HS-27A (cell line): ENCODE data around the gene DNAAF1.
"Not testable (repeated sequence)": the region's sequence is repeated elsewhere in the genome, so short reads cannot be mapped to it uniquely, and the experiment has no call there.

Experiments used
- DNase-seq: peaks from one replicate; pipeline ENCODE4 v3.0.0-alpha.2; 2012; ENCODE audit warnings: low read depth, missing footprints

Gene DNAAF1

DNA sequence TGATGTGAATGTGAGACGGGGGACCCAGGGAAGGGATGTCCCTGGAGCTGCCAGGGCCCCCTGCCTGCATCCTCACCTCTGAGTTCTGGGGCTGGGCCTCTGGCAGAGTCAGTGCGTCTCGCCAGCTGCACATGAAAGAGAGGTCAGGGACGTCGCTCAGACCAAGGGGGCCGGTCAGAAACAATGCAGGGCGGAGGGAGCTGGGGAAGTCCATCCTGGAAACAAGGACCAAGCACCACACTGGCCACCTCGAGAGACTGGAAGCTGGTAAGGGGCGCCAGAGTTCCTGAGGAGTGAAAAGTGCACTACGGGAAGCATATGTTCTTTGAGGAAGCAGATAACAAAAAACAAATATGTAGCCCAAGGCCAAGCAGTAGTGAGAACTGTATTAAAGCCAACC is 39.7 kb downstream of the DNAAF1 start:
- no peak for DNase-seq

DNA sequence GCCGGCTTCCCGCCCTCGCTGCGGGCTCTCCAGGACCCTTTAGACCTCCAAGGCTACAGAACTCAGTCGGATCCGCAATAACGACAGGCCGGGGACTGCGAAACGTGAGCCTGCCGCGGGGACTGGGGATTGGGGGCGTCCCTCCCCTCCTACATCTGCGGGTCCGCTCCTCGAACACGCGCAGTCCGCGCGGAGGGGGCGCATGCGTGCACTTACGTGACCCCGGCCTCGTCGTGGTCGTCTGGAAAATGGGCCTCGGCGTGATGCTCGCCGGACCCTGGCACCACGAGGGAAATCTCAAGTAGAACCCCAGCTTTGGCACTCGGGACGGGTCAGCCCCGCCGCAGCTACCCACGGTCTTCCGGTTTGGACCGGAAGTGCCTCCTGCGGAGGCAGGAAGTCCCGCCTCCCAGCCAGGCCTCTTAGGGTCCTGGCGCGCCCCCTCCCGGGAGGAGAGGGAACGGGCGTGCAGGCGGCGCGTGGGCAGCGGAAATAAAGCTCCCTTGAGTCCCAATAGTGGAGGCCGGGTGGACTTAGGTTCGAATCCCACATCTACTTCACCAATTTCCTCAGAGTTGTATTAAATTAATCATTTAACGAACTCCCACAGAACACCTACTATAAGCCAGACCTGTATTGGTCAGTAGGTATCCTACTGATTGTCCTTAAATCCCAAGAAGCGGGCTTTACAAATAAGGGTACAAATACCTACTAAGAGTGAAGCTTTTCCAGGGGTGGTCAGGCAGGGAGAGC is 41.8 kb downstream of the DNAAF1 start, which contains the start of gene TAF1C:
TAF1C (minus strand) TSS at position 373 of the 753 bp plus-strand sequence. CDS start 2,069 bp downstream, outside the sequence.
- DNase-seq: peak; percentile 90

DNA sequence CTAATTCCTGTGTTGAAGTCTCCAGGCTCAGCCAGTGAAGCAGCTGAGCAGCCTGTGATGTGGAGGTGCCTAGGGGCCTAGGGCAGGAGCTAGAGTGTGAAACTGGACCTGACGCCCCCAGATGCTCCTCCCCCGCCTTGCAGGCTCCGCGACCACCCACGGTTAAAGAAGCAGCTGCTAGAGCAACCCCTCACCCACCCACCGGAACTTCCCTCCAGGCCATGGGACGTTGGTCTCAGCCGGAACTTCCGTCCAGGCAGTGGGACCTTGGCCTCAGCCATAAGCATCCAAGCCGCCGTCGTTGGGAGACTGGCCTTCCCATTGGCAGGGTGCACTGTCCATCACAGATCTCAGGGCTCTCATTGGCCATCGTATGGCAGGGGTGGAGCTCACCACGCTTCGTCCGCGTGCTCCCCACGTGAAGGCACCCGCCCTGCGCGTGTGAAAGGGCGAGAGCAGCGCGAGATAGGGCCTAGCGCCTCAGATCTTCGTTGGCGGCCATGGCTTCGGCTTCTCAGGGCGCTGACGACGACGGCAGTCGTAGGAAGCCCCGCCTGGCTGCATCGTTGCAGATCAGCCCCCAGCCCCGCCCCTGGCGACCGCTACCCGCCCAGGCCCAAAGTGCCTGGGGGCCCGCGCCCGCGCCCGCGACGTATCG is 45.8 kb downstream of the DNAAF1 start, which contains the start of gene ADAD2:
ADAD2 (plus strand) TSS at position 427 of the 658 bp plus-strand sequence; CDS start at position 501, 74 bp downstream.
- DNase-seq: no peak

DNA sequence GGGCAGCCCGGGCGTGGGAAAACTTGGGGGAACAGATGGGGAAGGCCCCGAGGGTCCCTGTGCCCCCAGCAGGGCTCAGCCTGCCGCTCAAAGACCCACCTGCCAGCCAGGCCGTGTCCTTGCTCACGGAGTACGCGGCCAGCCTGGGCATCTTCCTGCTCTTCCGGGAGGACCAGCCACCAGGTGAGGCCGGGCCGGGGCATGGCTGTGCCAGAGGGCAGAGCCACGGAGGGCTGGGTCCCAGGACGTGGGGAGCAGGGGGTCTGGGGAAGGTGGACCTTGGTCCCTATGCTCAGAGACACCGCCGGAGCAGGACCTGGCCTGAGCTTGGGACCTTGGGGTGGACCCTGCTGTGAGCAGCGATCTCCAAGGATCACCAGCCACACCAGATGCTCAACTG is 46.4 kb downstream of the DNAAF1 start:
- no peak for DNase-seq

DNA sequence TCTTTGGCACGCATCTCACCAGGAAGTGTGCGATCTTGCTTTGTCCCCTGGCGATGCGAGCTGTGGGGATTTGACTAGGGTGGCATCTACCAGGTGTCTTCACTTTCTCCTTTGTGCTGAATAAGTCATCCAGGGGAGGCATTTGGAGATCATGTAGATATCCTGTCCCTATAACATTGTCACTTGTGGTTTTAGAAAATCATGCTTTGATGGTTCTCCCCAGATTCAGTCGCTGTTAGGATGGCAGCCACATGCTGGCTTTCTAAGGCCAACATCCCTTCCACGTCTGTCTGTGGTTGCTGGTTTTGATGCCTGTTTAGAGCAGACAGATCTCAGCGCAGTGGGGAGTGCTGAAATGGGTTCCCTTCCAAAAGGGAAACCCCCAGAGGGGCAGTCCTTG is 48.4 kb downstream of the DNAAF1 start:
- no peak for DNase-seq

DNA sequence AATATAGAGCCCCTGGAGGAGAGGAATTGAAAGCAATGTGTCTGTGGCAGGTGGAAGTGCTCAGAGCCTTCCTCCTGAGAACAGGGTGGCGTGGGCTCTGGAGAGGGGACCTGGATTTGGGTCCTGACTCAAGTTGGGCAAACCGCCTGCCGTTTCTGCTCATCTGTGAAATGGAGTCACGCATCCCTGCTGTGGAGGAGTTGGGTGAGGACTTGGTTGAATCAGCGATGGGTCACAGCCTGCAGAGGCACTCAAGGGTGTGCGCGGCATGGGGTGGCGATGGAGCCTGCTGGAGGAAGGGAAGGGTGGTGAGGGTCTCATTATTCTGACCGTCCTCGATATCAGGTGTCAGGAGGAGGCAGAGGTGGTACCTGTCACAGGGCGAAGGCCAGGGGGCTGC is 48.9 kb downstream of the DNAAF1 start:
- no peak for DNase-seq

DNA sequence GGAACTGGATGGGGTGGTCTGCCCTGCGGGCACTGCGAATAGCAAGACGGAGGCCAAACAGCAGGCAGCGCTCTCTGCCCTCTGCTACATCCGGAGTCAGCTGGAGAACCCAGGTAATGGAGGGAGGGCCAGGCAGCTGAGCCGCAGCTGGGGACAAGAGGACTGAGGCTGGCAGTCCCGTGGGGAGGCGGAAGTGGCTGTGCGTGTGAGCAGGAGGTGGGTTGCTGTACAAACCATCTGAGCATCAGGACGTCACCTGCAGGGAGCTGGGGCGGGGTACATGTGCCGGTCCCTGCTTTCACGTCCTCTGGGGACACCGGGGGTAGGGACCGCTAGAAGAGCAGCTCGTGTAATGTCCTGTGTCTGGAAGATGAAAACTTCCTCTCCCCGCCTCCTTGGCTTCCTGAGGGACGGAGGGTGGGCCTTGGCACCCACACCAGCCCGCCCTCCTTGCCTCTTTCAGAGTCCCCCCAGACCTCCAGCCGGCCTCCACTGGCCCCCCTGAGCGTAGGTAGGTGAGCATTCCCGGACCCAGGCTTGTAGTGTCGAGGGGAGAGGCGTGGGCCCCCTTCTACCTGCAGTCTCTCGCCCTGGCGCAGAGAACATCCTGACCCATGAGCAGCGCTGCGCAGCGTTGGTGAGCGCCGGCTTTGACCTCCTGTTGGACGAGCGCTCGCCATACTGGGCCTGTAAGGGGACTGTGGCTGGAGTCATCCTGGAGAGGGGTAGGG is 49.5 kb downstream of the DNAAF1 start:
- no peak for DNase-seq

DNA sequence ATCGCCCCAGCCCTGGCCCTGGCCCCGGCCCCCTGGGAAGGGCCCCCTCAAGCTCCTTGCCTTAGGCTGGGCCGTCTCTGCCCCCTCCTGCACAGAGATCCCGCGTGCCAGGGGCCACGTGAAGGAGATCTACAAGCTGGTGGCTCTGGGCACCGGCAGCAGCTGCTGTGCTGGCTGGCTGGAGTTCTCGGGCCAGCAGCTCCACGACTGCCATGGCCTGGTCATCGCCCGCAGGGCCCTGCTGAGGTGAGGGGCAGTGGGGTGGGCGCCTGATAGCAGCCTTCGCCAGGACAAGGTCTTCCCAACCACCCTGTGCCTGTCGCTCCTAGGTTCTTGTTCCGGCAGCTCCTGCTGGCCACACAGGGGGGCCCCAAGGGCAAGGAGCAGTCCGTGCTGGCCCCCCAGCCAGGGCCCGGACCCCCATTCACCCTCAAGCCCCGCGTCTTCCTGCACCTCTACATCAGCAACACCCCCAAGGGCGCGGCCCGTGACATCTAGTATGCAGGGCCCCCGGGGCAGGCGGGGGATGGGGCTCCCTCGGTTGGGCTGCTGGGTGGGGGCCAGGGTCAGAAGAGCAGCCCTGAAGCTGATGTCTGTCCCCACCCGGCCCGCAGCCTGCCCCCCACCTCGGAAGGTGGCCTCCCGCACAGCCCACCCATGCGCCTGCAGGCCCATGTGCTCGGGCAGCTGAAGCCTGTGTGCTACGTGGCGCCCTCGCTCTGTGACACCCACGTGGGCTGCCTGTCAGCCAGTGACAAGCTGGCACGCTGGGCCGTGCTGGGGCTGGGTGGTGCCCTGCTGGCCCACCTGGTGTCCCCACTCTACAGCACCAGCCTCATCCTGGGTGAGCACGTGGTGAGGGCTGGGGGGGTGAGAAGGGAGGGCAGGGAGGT is 50.3 kb downstream of the DNAAF1 start:
- DNase-seq: no peak

DNA sequence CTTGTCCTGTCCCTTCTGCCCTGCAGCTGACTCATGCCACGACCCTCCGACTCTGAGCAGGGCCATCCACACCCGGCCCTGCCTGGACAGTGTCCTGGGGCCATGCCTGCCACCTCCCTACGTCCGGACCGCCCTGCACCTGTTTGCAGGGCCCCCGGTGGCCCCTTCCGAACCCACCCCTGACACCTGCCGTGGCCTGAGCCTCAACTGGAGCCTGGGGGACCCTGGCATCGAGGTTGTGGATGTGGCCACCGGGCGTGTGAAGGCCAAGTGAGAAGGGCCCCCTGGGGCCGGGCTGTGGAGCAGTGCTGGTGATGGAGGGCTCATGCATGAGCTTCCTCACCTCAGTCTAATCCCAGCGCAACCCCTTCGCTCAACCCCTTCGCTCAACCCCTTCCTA is 51.0 kb downstream of the DNAAF1 start:
- DNase-seq: no peak

DNA sequence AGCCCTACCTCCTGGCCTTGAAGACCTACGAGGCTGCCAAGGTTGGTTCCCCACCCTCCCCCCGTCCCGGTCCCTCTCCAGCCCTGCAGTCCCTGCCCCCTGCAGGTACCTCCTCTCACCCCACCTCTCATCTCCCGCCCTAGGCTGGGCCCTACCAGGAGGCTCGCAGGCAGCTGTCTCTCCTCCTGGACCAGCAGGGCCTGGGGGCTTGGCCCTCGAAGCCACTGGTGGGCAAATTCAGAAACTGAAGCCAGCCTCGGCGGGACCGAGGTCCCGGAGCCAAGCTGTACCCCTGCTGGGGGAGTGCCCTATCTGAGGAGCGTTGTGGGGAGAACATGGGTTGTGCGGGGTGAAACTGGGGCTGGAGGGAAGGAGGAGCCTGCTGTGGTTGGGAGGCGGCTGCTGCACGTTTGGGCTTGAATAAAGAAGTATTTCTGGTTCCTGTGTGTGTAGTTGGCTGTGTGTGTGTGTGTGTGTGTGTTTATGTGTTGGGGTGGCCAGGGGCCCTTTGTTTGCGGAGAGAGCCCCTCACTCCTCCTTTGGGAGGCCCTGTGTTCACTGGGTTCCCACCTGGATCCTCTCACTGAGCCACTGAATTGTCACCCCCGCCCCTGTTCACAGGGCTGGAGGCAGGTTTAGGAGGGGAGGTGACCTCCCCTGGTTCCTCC is 51.8 kb downstream of the DNAAF1 start:
- DNase-seq: no peak

DNA sequence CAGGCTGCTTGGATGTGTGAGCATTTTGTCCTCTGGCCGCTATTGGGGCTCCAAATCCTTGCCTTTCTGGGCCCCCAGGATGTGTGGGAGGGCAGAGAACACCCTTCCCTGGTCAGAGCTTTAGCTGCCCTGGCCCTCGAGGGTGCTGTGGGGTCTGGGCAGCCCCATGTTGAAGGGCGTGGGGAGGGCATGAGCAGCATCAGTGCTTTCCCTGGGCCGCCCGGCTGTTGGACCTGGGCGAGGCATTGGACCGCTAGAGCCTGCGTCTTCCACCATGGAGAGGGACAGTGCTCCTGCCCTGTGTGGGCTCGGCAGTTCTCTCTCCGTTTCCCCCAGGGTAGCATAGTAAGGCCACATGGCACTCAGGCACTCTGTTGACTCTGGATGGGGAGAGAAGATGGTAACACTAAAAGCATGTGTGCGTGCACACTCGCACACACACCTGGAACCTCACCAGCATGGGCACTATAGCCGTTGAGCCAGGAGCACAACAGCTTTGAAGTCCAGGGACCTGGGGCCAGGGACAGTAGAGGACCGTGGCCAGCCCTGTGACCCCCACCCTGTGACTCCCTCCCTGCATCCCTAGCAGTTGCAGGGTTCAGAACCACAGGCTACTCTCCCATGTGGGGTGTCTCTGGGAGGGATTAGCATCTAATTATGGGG is 52.5 kb downstream of the DNAAF1 start:
- no peak for DNase-seq

DNA sequence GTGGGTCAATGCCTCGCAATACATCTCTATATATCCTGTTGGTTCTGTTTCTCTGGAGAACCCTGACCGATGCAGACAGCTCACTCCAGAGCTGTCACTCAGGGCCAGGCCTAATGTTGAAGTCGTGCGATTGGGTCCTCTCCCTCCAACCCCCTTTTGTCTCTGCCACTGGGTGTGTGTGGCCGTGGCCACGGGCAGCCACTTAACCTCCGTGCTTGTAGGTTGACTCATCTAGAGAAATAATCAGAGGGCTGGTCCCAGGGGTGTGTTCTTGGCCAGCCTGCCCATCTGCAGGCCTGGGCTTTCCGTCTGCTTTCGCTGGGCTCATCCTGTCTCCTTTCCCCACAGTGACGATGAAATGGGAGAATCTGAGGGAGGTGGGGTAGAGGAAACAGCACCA is 53.3 kb downstream of the DNAAF1 start:
- DNase-seq: no peak

DNA sequence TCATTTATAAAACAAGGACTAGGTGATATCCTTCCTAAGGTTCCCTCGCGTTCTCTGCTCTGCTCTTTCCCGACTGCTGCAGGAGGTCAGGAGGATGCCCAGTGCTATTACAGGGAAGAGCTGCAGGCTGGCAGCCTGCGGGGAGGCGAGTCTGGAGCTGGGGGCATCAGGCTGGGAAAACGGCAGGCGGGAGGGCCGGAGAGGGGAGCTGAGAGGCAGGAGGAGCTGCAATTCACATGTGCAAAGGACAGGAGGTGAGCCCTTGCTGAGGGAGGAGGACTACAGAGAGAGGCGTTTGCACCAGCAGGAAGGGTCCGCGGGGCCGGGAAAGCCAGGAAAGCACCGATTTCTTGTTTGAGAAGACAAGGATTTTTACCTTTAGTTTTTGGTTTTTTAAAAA is 54.0 kb downstream of the DNAAF1 start:
- no peak for DNase-seq

DNA sequence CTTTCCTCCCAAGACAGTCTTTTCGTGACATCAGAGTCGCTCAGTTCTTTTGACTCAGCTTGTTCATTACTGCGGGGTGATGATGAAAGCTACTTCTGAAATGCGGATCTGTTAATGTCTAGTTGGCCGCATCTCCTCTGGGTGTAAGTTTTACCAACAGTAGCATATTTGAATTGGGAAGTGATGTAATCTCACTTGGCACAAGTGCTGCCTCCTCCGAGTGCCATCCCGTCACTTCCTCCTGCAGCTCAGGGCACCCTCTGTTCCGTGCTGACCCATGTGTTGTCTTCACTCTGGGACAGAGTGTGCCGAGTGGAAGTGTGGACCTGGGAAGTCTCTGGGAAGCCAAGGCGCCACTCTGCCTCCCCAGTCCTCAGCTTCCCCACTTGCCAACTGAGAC is 54.8 kb downstream of the DNAAF1 start:
- DNase-seq: no peak

DNA sequence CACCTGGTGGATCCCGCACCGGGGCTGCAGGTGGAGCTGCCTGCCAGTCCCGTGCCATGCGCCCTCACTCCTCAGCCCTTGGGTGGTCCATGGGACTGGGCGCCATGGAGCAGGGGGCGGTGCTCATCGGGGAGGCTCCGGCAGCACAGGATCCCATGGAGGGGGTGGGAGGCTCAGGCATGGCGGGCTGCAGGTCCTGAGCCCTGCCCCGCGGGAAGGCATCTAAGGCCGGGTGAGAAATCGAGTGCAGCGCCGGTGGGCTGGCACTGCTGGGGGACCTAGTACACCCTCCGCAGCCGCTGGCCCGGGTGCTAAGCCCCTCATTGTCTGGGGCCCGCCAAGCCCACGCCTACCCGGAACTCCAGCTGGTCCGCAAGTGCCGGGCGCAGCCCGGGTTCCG is 59.4 kb downstream of the DNAAF1 start:
- DNase-seq: not testable (repeated sequence)

DNA sequence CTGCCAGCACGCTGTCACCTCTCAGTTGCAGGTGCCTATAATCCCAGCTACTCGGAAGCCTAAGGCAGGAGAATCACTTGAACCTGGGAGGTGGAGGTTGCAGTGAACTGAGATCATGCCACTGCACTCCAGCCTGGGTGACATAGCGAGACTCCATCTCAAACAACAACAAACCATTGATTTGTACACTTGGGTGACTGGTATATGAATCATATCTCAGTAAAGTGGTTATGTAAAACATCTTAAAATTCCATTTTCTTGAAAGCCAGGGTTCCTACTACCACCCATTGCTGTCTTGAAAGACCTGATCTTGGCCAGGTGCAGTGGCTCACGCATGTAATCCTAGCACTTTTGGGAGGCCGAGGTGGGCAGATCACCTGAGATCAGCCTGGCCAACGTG is 60.0 kb downstream of the DNAAF1 start:
- DNase-seq: not testable (repeated sequence)

DNA sequence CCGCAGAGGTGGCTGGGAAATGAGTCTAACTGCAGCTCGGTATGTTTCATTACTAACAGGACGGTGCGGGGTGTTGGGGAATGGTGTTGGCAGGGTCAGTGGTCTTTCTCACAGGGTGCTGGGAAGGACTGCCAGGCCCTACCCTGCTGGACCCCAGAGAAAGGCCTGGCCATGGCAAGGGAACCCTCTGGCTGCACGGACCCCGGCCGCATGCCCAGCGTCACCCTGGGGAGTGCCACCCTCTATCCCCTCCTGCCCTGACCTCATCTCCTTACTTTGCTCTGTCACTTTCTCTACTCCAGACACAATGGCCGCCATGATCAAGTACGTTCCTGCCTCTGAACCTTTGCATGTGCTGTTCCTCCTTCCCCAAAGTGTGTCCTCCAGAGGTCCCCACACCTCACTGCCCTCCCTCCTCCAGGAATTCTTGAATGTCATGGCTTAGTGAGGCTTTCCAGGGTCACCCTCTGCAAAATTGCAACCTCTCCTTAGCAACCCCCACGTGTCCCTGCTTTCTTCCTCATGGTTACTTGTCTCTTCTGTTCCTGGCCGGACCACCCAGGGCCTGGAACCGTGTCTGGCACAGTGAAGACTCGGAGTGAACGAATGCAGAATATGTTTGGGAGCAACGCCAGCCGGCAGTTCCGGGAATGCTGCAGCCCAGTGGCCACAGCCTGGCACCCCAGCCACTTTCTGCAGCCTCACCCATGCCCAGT is 61.0 kb downstream of the DNAAF1 start:
- DNase-seq: no peak

DNA sequence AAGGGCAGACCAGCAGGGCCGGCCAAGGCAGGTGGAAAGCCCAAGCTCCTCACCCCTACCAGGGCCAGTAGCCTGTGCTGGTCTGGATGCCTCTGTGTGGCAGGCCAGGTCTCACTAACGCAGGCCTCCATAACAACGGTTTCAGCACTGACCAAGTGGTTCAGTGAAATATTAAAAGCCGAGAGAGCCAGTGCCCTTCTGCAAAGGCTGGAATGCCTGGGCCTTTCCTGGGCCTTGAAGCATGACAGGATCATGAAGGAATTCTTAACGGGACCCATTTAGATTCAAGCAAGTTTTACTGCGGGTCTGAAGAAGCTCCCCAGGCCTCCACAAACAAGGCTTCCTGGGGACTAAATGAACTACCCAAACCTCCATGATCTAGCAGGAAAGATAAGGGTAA is 62.1 kb downstream of the DNAAF1 start:
- no peak for DNase-seq

DNA sequence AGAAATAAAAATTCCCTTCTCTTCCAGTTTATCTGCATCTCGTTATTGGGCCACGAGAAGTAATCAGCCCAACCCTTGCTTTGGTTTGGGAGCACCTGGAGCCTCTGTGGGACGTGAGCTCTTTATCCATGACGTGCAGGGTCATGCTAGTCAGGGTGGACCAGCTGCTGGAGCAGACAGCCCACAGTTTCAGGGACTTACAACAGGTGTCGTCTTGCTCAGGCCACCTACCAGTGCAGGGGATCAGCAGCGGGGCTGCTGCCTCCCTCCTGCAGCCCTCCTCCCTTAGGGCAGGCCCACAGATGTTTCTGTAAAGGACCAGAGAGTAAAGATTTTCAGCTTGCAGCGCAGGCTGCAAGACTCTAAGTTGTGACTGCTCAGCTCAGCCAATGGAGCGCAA is 62.8 kb downstream of the DNAAF1 start:
- DNase-seq: no peak

DNA sequence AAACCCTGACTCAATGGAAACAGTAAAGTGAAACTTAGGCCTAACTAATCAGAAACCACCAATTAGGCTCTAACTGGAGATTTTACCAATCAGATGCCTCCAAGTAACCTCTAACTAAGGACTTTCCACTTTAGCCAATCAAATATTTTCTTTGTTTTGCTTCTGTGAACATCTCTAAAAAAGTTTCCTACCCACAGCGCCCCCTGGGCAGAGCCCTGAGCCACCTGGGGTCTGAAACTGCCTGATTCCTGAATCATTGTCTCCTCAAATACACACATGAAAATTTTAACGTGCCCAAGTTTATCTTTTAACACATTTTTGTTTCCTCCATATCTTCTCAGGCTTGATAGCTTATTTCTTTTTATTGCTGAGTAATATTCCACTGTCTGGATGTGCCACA is 64.9 kb downstream of the DNAAF1 start:
- DNase-seq: no peak
